K562 (cell line): ENCODE measurements around the gene FTSJ3. TPM values are rescaled to one million over a fixed set of nuclear protein-coding genes. Genes with fewer than 3 reads are reported as not detected.

ENCODE experiments used
- ATAC-seq: fragments of 200-7000 bp; cut with Tn5 transposase; 3 replicates; pipeline ENCODE4 v1.9.1; 2020; ENCODE audit warnings: moderate library complexity
- BruUV-seq: library from RNA; stranded (reverse); fragments of 400-500 nt; replicated peaks from 2 replicates; lab custom pipeline; 2021; lab: Mats Ljungman, UMichigan
- CTCF ChIA-PET: fragments of 300-600 bp; formaldehyde crosslinking; extraction: SDS; loops from one replicate; lab custom pipeline; 2021; ENCODE audit warnings: low intra/inter-chr PET ratio; lab: Yijun Ruan, JAX
- POLR2A ChIA-PET: fragments of 300-600, 350-650 bp; sonication (Branson Sonifier 250); formaldehyde crosslinking; extraction: SDS; loops from one replicate; lab custom pipeline; 2021; ENCODE audit warnings: antibody characterized with exemption, inconsistent platforms; lab: Yijun Ruan, JAX
- DNase-seq, 4 experiments: peaks; one replicate each; pipeline versions ENCODE4 v3.0.0 to v3.0.0-alpha.2; 2011 to 2018; ENCODE audit warnings: low spot score in 3 of 4, mixed read lengths in 3 of 4; ENCODE audit errors: extremely low read depth in 1 of 4
- FAIRE-seq: peaks from 2 replicates; lab custom pipeline; 2011; peaks lifted over from hg19 to GRCh38; lab: Jason Lieb, UNC
- H2AFZ ChIP-seq: 2 replicates; pipeline ENCODE4 v1.6.0; 2011; ENCODE audit warnings: low read depth, low read length, control low read depth, inconsistent platforms
- H3K27ac ChIP-seq: fragments of 200-600 bp; 3 replicates; pipeline ENCODE4 v1.8.0; 2011; ENCODE audit warnings: low read depth, mild to moderate bottlenecking, control low read depth, inconsistent platforms, low read length, moderate library complexity, mixed read lengths; ENCODE audit errors: extremely low read depth
- H3K27me3 ChIP-seq, 2 experiments: fragments of 300-600 bp in 1 of 2; 2 replicates in 1 of 2; 3 replicates in 1 of 2; pipeline versions ENCODE4 v1.6.0 to v1.8.0; 2011; ENCODE audit warnings: inconsistent platforms in 2 of 2, low read length in 2 of 2, mild to moderate bottlenecking in 1 of 2, mixed read lengths in 1 of 2, moderate library complexity in 1 of 2; ENCODE audit not compliant: control insufficient read depth in 2 of 2, insufficient read depth in 2 of 2
- H3K36me3 ChIP-seq: fragments of 300-600 bp; 3 replicates; pipeline ENCODE4 v1.8.0; 2011; ENCODE audit warnings: mild to moderate bottlenecking, low read length, inconsistent platforms; ENCODE audit not compliant: control insufficient read depth, insufficient read depth
- H3K4me1 ChIP-seq, 2 experiments: fragments of 200-600 bp in 1 of 2; replicated peaks in 1 of 2; 2 replicates in 1 of 2; 3 replicates in 1 of 2; pipeline versions ENCODE4 v1.5.1 to v1.8.0; 2011; ENCODE audit warnings: inconsistent platforms in 2 of 2, low read length in 2 of 2, mild to moderate bottlenecking in 1 of 2, mixed read lengths in 1 of 2, moderate library complexity in 1 of 2; ENCODE audit not compliant: control insufficient read depth in 2 of 2, insufficient read depth in 2 of 2
- H3K4me2 ChIP-seq: 2 replicates; pipeline ENCODE4 v1.6.1; 2011; ENCODE audit warnings: low read length, control low read depth, inconsistent platforms, mixed read lengths; ENCODE audit not compliant: insufficient read depth
- H3K4me3 ChIP-seq: fragments of 200-600 bp; sonication (generic), shearing (Covaris generic); 2 replicates; pipeline ENCODE4 v1.5.1; 2016; ENCODE audit warnings: control low read depth, inconsistent platforms
- H3K79me2 ChIP-seq: fragments of 200-600 bp; 3 replicates; pipeline ENCODE4 v1.8.0; 2011; ENCODE audit warnings: low read length, inconsistent platforms; ENCODE audit not compliant: control insufficient read depth, insufficient read depth
- H3K9ac ChIP-seq, 2 experiments: 2 replicates each; pipeline versions ENCODE4 v1.6.0 to v1.6.1; 2011; ENCODE audit warnings: low read depth in 2 of 2, low read length in 2 of 2, control low read depth in 1 of 2, inconsistent platforms in 1 of 2, mild to moderate bottlenecking in 1 of 2, mixed read lengths in 1 of 2; ENCODE audit not compliant: insufficient read depth in 1 of 2
- H3K9me1 ChIP-seq: one replicate; pipeline ENCODE4 v1.6.0; 2011; ENCODE audit warnings: inconsistent platforms, mild to moderate bottlenecking, low read length, moderate library complexity; ENCODE audit not compliant: control insufficient read depth, insufficient read depth
- H3K9me3 ChIP-seq: replicated peaks from 2 replicates; pipeline ENCODE4 v1.5.1; 2011; ENCODE audit warnings: low read depth, low read length, inconsistent platforms; ENCODE audit not compliant: control insufficient read depth, insufficient read depth
- H4K20me1 ChIP-seq: replicated peaks from 2 replicates; pipeline ENCODE4 v1.6.1; 2011; ENCODE audit warnings: low read length, inconsistent platforms, mixed read lengths; ENCODE audit not compliant: control insufficient read depth, insufficient read depth
- ATF1 ChIP-seq, 2 experiments: fragments of 450-650 bp in 1 of 2; IDR thresholded peaks; 2 replicates each; pipeline ENCODE4 v1.6.1; 2016; ENCODE audit warnings: missing compliant biosample characterization in 1 of 2, missing genetic modification characterization in 1 of 2
- DNMT1 ChIP-seq: fragments of 450-650 bp; IDR thresholded peaks from 2 replicates; pipeline ENCODE4 v1.6.1; 2016; ENCODE audit warnings: antibody characterized with exemption, mild to moderate bottlenecking
- FOXA1 ChIP-seq: fragments of 450-650 bp; IDR thresholded peaks from 2 replicates; pipeline ENCODE4 v1.6.1; 2016; ENCODE audit warnings: mild to moderate bottlenecking, borderline replicate concordance
- GTF2F1 ChIP-seq: IDR thresholded peaks from 2 replicates; pipeline ENCODE4 v1.6.1; 2011; ENCODE audit warnings: low read depth, low read length, improper control_type of control experiment
- NFRKB ChIP-seq: fragments of 450-650 bp; IDR thresholded peaks from 2 replicates; pipeline ENCODE4 v1.6.1; 2016; ENCODE audit warnings: low read depth
- NR2C1 ChIP-seq, 2 experiments: fragments of 450-650 bp; IDR thresholded peaks; 2 replicates each; pipeline ENCODE4 v1.6.1; 2017; ENCODE audit warnings: mild to moderate bottlenecking in 2 of 2, antibody characterized with exemption in 1 of 2, inconsistent platforms in 1 of 2, missing compliant biosample characterization in 1 of 2, missing genetic modification characterization in 1 of 2
- OTX1 ChIP-seq: fragments of 450-650 bp; formaldehyde crosslinking; IDR thresholded peaks from 2 replicates; pipeline ENCODE4 v1.4.0; 2022; ENCODE audit warnings: mild to moderate bottlenecking
- PTBP1 ChIP-seq: fragments of 200-400 bp; formaldehyde crosslinking; IDR thresholded peaks from 2 replicates; pipeline ENCODE4 v1.6.1; 2017; ENCODE audit warnings: low read depth, low read length
- RAD51 ChIP-seq: fragments of 450-650 bp; IDR thresholded peaks from 2 replicates; pipeline ENCODE4 v1.7.1; 2016; ENCODE audit warnings: low read depth, mild to moderate bottlenecking, borderline replicate concordance
- SIN3B ChIP-seq: fragments of 450-650 bp; IDR thresholded peaks from 2 replicates; pipeline ENCODE4 v1.6.1; 2017; ENCODE audit warnings: low read depth, mild to moderate bottlenecking, moderate library complexity
- YBX1 ChIP-seq: fragments of 450-650 bp; IDR thresholded peaks from 2 replicates; pipeline ENCODE4 v1.7.1; 2016; ENCODE audit warnings: mild to moderate bottlenecking
- ZBTB9 ChIP-seq: fragments of 450-650 bp; formaldehyde crosslinking; IDR thresholded peaks from 2 replicates; pipeline ENCODE4 v1.4.0; 2020; ENCODE audit warnings: mild to moderate bottlenecking, moderate library complexity
- ZNF197 ChIP-seq: fragments of 200-800 bp; sonication (Bioruptor generic); IDR thresholded peaks from 2 replicates; pipeline ENCODE4 v1.6.1; 2016; ENCODE audit warnings: low read depth, missing genetic modification characterization, missing compliant biosample characterization
- ZNF239 ChIP-seq: fragments of 250-450 bp; sonication (Bioruptor Pico); IDR thresholded peaks from 2 replicates; pipeline ENCODE4 v1.4.0; 2020; ENCODE audit warnings: mild to moderate bottlenecking
- ZNF561 ChIP-seq: fragments of 450-650 bp; formaldehyde crosslinking; conservative IDR thresholded peaks from 2 replicates; pipeline ENCODE4 v1.4.0; 2020; ENCODE audit warnings: mild to moderate bottlenecking, moderate library complexity
- whole genome bisulfite sequencing: fragments of 100-300 bp; shearing (Covaris generic); methylation state at CpG from one replicate; pipeline ENCODE4 v1.1.6; 2016; ENCODE audit warnings: low coverage, mixed read lengths; ENCODE audit not compliant: insufficient coverage; ENCODE audit errors: missing lambda C conversion rate; 5-methylcytosine and 5-hydroxymethylcytosine counted together
- in situ Hi-C: fragments of 300-500 bp; cut with MboI; formaldehyde crosslinking; loops from 4 replicates; pipeline ENCODE4 v1.15.0; 2018; ENCODE audit warnings: inconsistent platforms, mixed read lengths
- intact Hi-C: fragments of 100-400 bp; cut with micrococcal nuclease; formaldehyde crosslinking; loops from 2 replicates; pipeline ENCODE4 v1.14.2; 2022
- polyA plus RNA-seq, 8 experiments: library from polyadenylated mRNA; depleted of rRNA in 4 of 8; stranded (reverse) in 5 of 8; unstranded in 3 of 8; fragments of >200 nt; fragmentation: Nextera tagmentation in 2 of 8; fragmentation: Illumina TruSeq in 1 of 8; extraction: Ambion mirVana in 2 of 8; extraction: Trizol in 1 of 8; gene quantifications; 2 replicates each; pipeline versions ENCODE4 v1.2.1 to v1.2.3, GENCODE V29; 2011 to 2014; ENCODE audit warnings: inconsistent platforms in 1 of 8, missing spikeins in 1 of 8
- total RNA-seq, 7 experiments: library from RNA; depleted of rRNA in 6 of 7; stranded (reverse); fragments of >200 nt in 6 of 7; fragmentation: Illumina TruSeq in 2 of 7; extraction: Trizol in 2 of 7; gene quantifications; 2 replicates each; pipeline versions ENCODE4 v1.2.1 to v1.2.3, GENCODE V29; 2011 to 2021; ENCODE audit warnings: low replicate concordance in 1 of 7
- TF ChIP-seq, protein P1 (sequence below): fragments of 450-650 bp; IDR thresholded peaks from 2 replicates; pipeline ENCODE4 v1.6.1; 2017; ENCODE audit warnings: mild to moderate bottlenecking, moderate library complexity
- TF ChIP-seq, protein P2 (sequence below): fragments of 250-450 bp; sonication (Bioruptor Pico); IDR thresholded peaks from 2 replicates; pipeline ENCODE4 v1.4.0; 2020; ENCODE audit warnings: mild to moderate bottlenecking, moderate library complexity

Gene FTSJ3
- total and polyA plus RNA-seq, 9 of the 15 experiments (the other 6 are each of a cell fraction or from before 2014, with no cell fraction given) = 18.0 to 65.6 (median 52.4) TPM

DNA sequence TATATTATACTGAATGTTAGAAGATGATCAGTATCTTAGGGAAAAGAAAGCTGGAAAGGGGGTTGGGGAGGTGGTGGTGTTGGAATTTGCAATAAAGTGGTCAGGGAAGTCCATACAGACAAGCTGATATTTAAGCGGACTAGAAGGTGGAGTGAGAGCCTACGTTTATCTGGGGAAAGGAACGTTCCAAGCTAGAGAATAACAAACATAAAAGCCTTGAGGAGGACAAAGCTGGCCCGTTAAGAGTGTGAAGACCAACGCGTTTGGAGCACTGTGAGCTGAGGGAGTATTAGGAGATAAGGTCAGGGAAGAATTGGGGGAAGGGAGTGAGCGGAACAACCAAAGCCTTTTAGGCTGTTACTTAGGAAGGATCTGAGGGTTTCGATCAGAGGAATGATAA lies 52.0 kb downstream of the FTSJ3 start:
- Histone ChIP-seq H3K36me3 (peaks cover 51% of the 10 kb centered on the region), H3K9me3 (no peaks in the 10 kb centered on the region), H3K4me1 (peaks cover 3 to 16% of the 10 kb centered on the region in 2 experiments), H3K27me3 (no peaks in the 10 kb centered on the region), H3K27ac (peak overlapping the region; percentile 99), H3K79me2 (peaks cover 96% of the 10 kb centered on the region), H3K9ac (peak overlapping the region; percentile 87 to 99), H2AFZ (no peak overlapping the region), H3K4me2 (peak overlapping the region; percentile 92), H3K9me1 (no peaks in the 10 kb centered on the region), H3K4me3 (peak overlapping the region; percentile 84), H4K20me1 (peaks cover 24% of the 10 kb centered on the region)
- in situ Hi-C loops (no loop called here), intact Hi-C loops (loop anchor here (10.0 kb wide), 1 partner anchor 369 kb away; no protein-coding TSS in a partner anchor)
- ChIA-PET CTCF (no interaction called here), POLR2A (interaction anchor here (0.6 to 5.4 kb wide), 12 partner anchors 8 to 73 kb away, joined by 3 to 82 read pairs (median 6); partner anchors contain the start of genes FTSJ3 and STRADA)
- DNase-seq (peak in 2 of 4 experiments; percentile 43 to 70), FAIRE-seq (peak; percentile 51), ATAC-seq (0 out of 3 replicates have a peak, but pooled peaks have one; percentile 4)
- 0% methylated on average over 8 of the region's 8 CpGs for WGBS
- BruUV-seq = no TSS peak
- TF ChIP-seq NR2C1 (IDR thresholded peaks at IDR 0.05) = 0 out of 2 replicates have a peak, but pooled peaks have one; percentile 16
- TF ChIP-seq NR2C1 (tag; IDR thresholded peaks at IDR 0.05) = no peak
- TF ChIP-seq, protein P1, sequence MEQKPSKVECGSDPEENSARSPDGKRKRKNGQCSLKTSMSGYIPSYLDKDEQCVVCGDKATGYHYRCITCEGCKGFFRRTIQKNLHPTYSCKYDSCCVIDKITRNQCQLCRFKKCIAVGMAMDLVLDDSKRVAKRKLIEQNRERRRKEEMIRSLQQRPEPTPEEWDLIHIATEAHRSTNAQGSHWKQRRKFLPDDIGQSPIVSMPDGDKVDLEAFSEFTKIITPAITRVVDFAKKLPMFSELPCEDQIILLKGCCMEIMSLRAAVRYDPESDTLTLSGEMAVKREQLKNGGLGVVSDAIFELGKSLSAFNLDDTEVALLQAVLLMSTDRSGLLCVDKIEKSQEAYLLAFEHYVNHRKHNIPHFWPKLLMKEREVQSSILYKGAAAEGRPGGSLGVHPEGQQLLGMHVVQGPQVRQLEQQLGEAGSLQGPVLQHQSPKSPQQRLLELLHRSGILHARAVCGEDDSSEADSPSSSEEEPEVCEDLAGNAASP = no peak
- no peak for TF ChIP-seq YBX1
- TF ChIP-seq FOXA1 = no peak
- TF ChIP-seq ATF1 (CRISPR knock-in tag; IDR thresholded peaks at IDR 0.05) = no peak
- no peak for TF ChIP-seq ATF1 (tag; IDR thresholded peaks at IDR 0.05)
- no peak for TF ChIP-seq ZNF239 (CRISPR knock-in tag)
- no peak for TF ChIP-seq PTBP1
- TF ChIP-seq ZNF561 (CRISPR knock-in tag) = no peak
- TF ChIP-seq, protein P2, sequence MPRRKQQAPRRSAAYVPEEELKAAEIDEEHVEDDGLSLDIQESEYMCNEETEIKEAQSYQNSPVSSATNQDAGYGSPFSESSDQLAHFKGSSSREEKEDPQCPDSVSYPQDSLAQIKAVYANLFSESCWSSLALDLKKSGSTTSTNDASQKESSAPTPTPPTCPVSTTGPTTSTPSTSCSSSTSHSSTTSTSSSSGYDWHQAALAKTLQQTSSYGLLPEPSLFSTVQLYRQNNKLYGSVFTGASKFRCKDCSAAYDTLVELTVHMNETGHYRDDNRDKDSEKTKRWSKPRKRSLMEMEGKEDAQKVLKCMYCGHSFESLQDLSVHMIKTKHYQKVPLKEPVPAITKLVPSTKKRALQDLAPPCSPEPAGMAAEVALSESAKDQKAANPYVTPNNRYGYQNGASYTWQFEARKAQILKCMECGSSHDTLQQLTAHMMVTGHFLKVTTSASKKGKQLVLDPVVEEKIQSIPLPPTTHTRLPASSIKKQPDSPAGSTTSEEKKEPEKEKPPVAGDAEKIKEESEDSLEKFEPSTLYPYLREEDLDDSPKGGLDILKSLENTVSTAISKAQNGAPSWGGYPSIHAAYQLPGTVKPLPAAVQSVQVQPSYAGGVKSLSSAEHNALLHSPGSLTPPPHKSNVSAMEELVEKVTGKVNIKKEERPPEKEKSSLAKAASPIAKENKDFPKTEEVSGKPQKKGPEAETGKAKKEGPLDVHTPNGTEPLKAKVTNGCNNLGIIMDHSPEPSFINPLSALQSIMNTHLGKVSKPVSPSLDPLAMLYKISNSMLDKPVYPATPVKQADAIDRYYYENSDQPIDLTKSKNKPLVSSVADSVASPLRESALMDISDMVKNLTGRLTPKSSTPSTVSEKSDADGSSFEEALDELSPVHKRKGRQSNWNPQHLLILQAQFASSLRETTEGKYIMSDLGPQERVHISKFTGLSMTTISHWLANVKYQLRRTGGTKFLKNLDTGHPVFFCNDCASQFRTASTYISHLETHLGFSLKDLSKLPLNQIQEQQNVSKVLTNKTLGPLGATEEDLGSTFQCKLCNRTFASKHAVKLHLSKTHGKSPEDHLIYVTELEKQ (CRISPR knock-in tag) = no peak
- TF ChIP-seq DNMT1 = no peak
- TF ChIP-seq ZBTB9 (CRISPR knock-in tag) = no peak
- TF ChIP-seq OTX1 (CRISPR knock-in tag) = no peak
- no peak for TF ChIP-seq RAD51
- no peak for TF ChIP-seq SIN3B
- no peak for TF ChIP-seq NFRKB
- TF ChIP-seq GTF2F1 = no peak
- no peak for TF ChIP-seq ZNF197
